Measurements from ENCODE around the gene RPS6KA4.
A peak's percentile ranks its signal among the peaks of the same experiment; 100 is the strongest.

RPS6KA4 gene

GRCh38 chr11:64352099-64352994 lies 6.6 kb upstream of the RPS6KA4 start:
- H3K9ac ChIP-seq (ENCODE audit: low read depth, low read length) = no peak overlapping the region
- no peaks in the 10 kb centered on the region for H3K9me3 ChIP-seq (ENCODE audit: insufficient read depth, low read depth, low read length)
- no peak overlapping the region for H3K4me3 ChIP-seq (ENCODE audit: low read length)
- no peak overlapping the region for H3K27ac ChIP-seq (ENCODE audit: low read depth, low read length)
- no peaks in the 10 kb centered on the region for H3K27me3 ChIP-seq (ENCODE audit: insufficient read depth, low read length)
- WGBS = 91% methylated on average over 33 of the region's 33 CpGs
- no peaks in the 10 kb centered on the region for H3K36me3 ChIP-seq (ENCODE audit: insufficient read depth, low read length)
- H3K4me1 ChIP-seq (ENCODE audit: insufficient read depth, low read length) = peaks cover 10% of the 10 kb centered on the region

DNA sequence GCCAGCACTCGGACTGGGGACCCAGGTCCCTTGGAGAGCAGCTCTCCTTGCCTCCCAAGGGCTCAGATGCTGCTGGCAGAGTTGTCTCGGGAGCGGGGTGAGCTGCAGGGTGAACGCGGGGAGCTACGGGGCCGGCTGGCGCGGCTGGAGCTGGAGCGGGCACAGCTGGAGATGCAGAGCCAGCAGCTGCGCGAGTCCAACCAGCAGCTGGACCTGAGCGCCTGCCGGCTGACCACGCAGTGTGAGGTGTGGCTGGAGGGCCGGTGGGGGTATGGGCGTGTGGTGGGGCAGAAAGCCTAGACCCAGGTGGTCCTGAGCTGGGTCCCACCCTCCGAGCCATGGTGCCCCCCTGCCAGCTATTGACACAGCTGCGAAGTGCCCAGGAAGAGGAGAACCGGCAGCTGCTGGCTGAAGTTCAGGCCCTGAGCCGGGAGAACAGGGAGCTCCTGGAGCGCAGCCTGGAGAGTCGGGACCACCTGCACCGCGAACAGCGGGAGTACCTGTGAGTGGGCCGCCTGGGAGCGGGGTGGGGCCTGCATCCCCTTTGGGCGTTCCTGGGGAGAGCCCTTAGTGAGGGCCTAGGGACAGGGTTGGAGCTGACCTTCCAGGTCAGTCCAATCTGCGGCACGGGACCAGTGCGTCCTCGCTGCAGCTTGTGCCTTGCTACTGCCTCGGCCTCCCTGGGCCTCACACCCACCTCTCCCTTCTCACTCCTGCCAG lies 5.8 kb upstream of the RPS6KA4 start:
- H3K9ac ChIP-seq (ENCODE audit: low read depth, low read length) = no peak overlapping the region
- peaks cover 16% of the 10 kb centered on the region for H3K4me1 ChIP-seq (ENCODE audit: insufficient read depth, low read length)
- H3K27me3 ChIP-seq (ENCODE audit: insufficient read depth, low read length) = no peaks in the 10 kb centered on the region
- H3K27ac ChIP-seq (ENCODE audit: low read depth, low read length) = no peak overlapping the region
- no peak overlapping the region for H3K4me3 ChIP-seq (ENCODE audit: low read length)
- H3K9me3 ChIP-seq (ENCODE audit: insufficient read depth, low read depth, low read length) = no peaks in the 10 kb centered on the region
- WGBS = 91% methylated on average over 34 of the region's 34 CpGs
- no peaks in the 10 kb centered on the region for H3K36me3 ChIP-seq (ENCODE audit: insufficient read depth, low read length)

DNA sequence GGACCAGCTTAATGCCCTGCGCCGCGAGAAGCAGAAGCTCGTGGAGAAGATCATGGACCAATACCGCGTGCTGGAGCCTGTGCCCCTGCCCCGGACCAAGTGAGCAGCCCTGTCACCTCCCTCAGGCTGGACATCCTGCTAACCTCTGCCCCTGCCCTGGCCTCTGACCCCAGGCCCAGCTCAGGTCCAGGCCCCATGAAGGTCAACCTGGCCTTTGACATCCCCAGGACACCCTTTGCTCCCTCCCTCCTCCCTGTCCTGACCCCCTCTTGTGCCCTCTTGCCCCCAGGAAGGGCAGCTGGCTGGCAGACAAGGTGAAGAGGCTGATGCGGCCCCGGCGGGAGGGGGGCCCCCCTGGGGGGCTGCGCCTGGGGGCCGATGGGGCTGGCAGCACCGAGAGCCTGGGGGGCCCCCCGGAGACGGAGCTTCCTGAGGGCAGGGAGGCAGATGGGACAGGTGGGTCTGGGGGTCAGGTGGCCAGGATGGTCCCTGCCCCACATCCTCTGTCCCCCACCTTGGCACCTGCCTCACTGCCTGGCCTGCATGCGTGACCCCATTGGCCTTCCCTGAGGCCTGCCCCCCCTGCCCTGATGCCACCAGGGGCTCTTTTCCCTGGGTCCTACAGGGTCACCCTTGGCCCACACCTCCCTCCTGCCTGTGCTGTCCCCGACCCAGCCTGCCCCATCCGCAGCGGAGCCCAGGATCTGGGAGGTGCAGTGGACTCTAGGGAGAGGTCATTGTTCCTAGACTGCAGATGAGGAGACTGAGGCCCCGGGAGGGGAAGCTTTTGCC lies 5.1 kb upstream of the RPS6KA4 start:
- WGBS = 88% methylated on average over 20 of the region's 20 CpGs
- no peak overlapping the region for H3K27ac ChIP-seq (ENCODE audit: low read depth, low read length)
- no peak overlapping the region for H3K9ac ChIP-seq (ENCODE audit: low read depth, low read length)
- H3K9me3 ChIP-seq (ENCODE audit: insufficient read depth, low read depth, low read length) = no peaks in the 10 kb centered on the region
- no peaks in the 10 kb centered on the region for H3K27me3 ChIP-seq (ENCODE audit: insufficient read depth, low read length)
- H3K36me3 ChIP-seq (ENCODE audit: insufficient read depth, low read length) = no peaks in the 10 kb centered on the region
- H3K4me1 ChIP-seq (ENCODE audit: insufficient read depth, low read length) = peaks cover 21% of the 10 kb centered on the region
- H3K4me3 ChIP-seq (ENCODE audit: low read length) = no peak overlapping the region

DNA sequence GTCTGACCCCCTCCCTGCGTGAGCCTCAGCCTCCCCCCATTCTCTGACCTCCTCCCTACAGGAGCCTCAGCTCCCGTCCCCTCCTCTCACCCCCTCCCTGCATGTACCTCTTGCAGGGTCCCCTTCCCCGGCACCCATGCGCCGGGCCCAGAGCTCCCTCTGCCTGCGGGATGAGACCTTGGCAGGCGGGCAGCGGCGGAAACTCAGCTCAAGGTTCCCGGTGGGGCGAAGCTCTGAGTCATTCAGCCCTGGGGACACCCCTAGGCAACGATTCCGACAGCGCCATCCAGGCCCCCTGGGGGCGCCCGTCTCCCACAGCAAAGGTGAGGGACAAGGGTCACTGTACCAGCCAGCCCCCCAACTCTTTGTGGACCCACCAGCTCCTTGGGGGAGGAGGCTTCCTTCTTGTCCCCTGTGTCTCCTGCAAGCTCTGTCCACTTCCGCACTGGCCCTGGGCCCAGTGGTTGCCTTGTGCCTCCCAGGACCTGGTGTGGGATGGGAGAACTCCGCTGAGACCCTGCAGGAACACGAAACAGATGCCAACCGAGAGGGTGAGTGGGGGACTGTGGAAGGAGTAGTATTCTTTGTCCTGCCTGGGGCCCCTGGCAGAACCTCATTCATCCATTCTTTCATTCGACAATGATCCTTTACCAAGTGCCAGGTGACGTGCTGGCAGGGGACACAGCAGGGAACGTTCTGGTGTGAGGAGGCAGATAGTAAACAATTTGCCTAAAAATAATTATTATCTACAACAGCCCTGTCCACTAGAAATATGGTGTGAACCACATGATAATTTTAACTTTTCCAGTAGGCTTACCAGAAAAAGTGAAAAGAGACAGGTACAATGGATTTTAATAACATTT lies 3.7 kb upstream of the RPS6KA4 start:
- WGBS = 19% methylated on average over 23 of the region's 23 CpGs
- Histone ChIP-seq H3K27ac (ENCODE audit: low read depth, low read length) (peak overlapping the region; percentile 62; the same call in 1 of the 2 replicates), H3K4me3 (ENCODE audit: low read length) (0 out of 2 replicates have a peak overlapping the region, but pooled peaks have one; percentile 0), H3K27me3 (ENCODE audit: insufficient read depth, low read length) (no peaks in the 10 kb centered on the region), H3K9me3 (ENCODE audit: insufficient read depth, low read depth, low read length) (no peaks in the 10 kb centered on the region), H3K4me1 (ENCODE audit: insufficient read depth, low read length) (peaks cover 25% of the 10 kb centered on the region), H3K36me3 (ENCODE audit: insufficient read depth, low read length) (no peaks in the 10 kb centered on the region), H3K9ac (ENCODE audit: low read depth, low read length) (no peak overlapping the region)

GRCh38 chr11:64356498-64357411 lies 2.2 kb upstream of the RPS6KA4 start:
- Histone ChIP-seq H3K27me3 (ENCODE audit: insufficient read depth, low read length) (no peaks in the 10 kb centered on the region), H3K27ac (ENCODE audit: low read depth, low read length) (no peak overlapping the region), H3K4me1 (ENCODE audit: insufficient read depth, low read length) (peaks cover 25% of the 10 kb centered on the region), H3K4me3 (ENCODE audit: low read length) (no peak overlapping the region), H3K36me3 (ENCODE audit: insufficient read depth, low read length) (peaks cover 13% of the 10 kb centered on the region), H3K9ac (ENCODE audit: low read depth, low read length) (no peak overlapping the region), H3K9me3 (ENCODE audit: insufficient read depth, low read depth, low read length) (no peaks in the 10 kb centered on the region)
- 74% methylated on average over 25 of the region's 25 CpGs for WGBS

GRCh38 chr11:64357446-64357845 lies 1.5 kb upstream of the RPS6KA4 start:
- WGBS = 84% methylated on average over 6 of the region's 6 CpGs
- Histone ChIP-seq H3K9me3 (ENCODE audit: insufficient read depth, low read depth, low read length) (no peaks in the 10 kb centered on the region), H3K36me3 (ENCODE audit: insufficient read depth, low read length) (peaks cover 20% of the 10 kb centered on the region), H3K27ac (ENCODE audit: low read depth, low read length) (no peak overlapping the region), H3K4me3 (ENCODE audit: low read length) (no peak overlapping the region), H3K4me1 (ENCODE audit: insufficient read depth, low read length) (peaks cover 25% of the 10 kb centered on the region), H3K9ac (ENCODE audit: low read depth, low read length) (no peak overlapping the region), H3K27me3 (ENCODE audit: insufficient read depth, low read length) (no peaks in the 10 kb centered on the region)

- Histone ChIP-seq H3K27me3 (ENCODE audit: insufficient read depth, low read length) (no peaks in the 10 kb centered on the region), H3K9ac (ENCODE audit: low read depth, low read length) (no peak overlapping the region; the same call in 1 of the 2 replicates), H3K27ac (ENCODE audit: low read depth, low read length) (no peak overlapping the region), H3K4me1 (ENCODE audit: insufficient read depth, low read length) (peaks cover 25% of the 10 kb centered on the region), H3K36me3 (ENCODE audit: insufficient read depth, low read length) (peaks cover 23% of the 10 kb centered on the region), H3K4me3 (ENCODE audit: low read length) (peak overlapping the region; percentile 79; the same call in 1 of the 2 replicates), H3K9me3 (ENCODE audit: insufficient read depth, low read depth, low read length) (no peaks in the 10 kb centered on the region)
- 68% methylated on average over 13 of the region's 13 CpGs for WGBS
Measured at GRCh38 chr11:64357904-64358535, 942 bp upstream of the RPS6KA4 start.

DNA sequence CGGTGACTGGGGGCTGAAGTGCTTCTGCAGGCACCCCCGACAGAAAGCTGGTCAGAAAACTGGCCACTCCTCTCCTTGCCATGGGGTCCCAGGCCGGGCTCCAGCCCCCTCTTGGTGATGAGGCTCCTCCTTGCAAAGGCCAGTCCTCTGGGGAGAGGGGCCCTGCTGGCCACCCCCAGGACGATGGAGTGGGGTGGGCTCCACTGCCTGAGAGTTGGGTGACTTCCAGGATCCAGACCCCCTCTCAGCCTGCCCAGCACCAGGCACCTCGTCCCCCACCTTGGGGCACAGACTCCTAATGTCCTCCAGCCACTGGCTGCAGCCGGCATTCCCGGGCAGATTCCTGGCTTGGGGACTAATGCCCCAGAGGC lies 441 bp upstream of the RPS6KA4 start:
- H3K9ac ChIP-seq (ENCODE audit: low read depth, low read length) = peak overlapping the region; percentile 74
- peak overlapping the region; percentile 79 for H3K4me3 ChIP-seq (ENCODE audit: low read length)
- H3K9me3 ChIP-seq (ENCODE audit: insufficient read depth, low read depth, low read length) = no peaks in the 10 kb centered on the region
- H3K36me3 ChIP-seq (ENCODE audit: insufficient read depth, low read length) = peaks cover 27% of the 10 kb centered on the region
- H3K4me1 ChIP-seq (ENCODE audit: insufficient read depth, low read length) = peaks cover 25% of the 10 kb centered on the region
- no peaks in the 10 kb centered on the region for H3K27me3 ChIP-seq (ENCODE audit: insufficient read depth, low read length)
- peak overlapping the region; percentile 19; the same call in 1 of the 2 replicates for H3K27ac ChIP-seq (ENCODE audit: low read depth, low read length)
- WGBS = 38% methylated on average over 7 of the region's 7 CpGs

DNA sequence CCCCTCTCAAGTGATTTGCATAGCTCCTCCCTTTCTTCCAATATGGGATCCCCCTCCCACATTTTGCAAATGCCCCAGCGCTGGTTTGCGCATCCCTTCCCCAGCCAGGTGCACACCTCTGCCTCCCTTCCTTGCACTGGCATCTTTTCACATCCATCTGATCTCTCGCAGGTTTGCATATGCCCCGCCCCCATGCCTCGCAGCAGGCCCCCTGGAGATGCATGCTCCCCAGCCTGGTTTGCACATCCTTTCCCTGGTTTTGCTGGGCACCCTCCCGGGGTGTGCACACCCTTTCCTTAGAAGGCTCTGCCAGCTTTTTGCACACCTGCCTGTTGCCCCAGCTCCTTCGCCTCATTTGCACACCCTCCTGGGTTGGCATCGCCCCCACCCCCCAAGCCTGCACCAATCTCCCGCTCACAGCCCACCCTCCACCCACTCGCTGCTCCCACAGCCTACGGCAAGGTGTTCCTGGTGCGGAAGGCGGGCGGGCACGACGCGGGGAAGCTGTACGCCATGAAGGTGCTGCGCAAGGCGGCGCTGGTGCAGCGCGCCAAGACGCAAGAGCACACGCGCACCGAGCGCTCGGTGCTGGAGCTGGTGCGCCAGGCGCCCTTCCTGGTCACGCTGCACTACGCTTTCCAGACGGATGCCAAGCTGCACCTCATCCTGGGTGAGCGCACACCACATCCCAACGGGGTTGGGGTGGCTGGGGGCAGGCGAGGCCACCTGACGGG lies 917 bp downstream of the RPS6KA4 start:
- WGBS = 82% methylated on average over 38 of the region's 38 CpGs
- Histone ChIP-seq H3K27ac (ENCODE audit: low read depth, low read length) (no peak overlapping the region), H3K36me3 (ENCODE audit: insufficient read depth, low read length) (peaks cover 37% of the 10 kb centered on the region), H3K4me1 (ENCODE audit: insufficient read depth, low read length) (peaks cover 25% of the 10 kb centered on the region), H3K9me3 (ENCODE audit: insufficient read depth, low read depth, low read length) (no peaks in the 10 kb centered on the region), H3K27me3 (ENCODE audit: insufficient read depth, low read length) (no peaks in the 10 kb centered on the region), H3K4me3 (ENCODE audit: low read length) (peak overlapping the region; percentile 79), H3K9ac (ENCODE audit: low read depth, low read length) (no peak overlapping the region)
